ENCODE data around the gene CYSTM1. TPM values are rescaled to one million over a fixed set of nuclear protein-coding genes. Genes with fewer than 3 reads are reported as not detected.
A peak's percentile ranks its signal among the peaks of the same experiment; 100 is the strongest.

The CYSTM1 gene
- total and polyA plus RNA-seq, 4 experiments from 2014 or later: 5.0 to 21.1 (median 9.5) TPM

DNA sequence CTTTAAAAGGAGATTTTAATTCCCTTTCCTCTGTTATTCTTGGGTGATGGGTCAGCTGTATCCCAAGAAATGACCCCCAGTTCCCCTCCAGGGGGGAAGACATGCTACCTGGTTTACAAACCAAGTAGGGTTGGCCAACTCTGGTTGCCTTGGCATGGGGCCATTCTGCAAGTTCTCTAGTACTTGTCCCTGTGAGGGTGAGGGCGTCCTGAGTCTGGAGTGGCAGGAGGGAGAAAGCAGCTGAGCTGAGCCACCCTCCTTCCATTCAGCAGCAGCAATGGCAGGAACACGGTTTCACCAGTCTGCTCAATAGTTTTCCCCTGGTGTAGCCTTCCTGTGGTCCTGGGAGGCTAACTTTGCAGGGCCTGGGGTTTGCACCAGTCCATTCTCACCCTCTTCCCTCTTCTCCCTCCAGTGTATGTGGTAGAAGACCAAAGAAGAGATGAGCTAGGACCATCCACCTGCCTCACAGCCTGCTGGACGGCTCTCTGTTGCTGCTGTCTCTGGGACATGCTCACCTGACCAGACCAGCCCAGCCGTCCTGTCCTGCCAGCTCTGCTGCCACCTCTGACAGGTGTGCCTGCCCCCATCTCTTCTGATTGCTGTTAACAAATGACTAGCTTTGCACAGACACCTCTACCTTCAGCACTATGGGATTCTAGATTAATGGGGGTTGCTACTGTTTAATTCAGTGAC, 68.0 kb downstream of the CYSTM1 start:
- Mint-ChIP-seq H3K4me3 (no peak overlapping the region), H3K9me3 (no peaks in the 10 kb centered on the region), H3K27me3 (no peaks in the 10 kb centered on the region), H3K4me1 (peaks cover 9 to 18% (median 11%) of the 10 kb centered on the region in 4 donors), H3K27ac (no peak overlapping the region), H3K36me3 (peaks cover 5 to 14% of the 10 kb centered on the region in 2 donors)
- Histone ChIP-seq H3K27me3 (ENCODE audit: insufficient read depth, low read length) (no peaks in the 10 kb centered on the region), H3K4me1 (ENCODE audit: insufficient read depth, low read length) (peaks cover 10% of the 10 kb centered on the region), H3K36me3 (ENCODE audit: insufficient read depth, low read length) (peaks cover 7% of the 10 kb centered on the region), H3K9me3 (ENCODE audit: control insufficient read depth in 1 of 2, low read length in 2 of 2) (no peaks in the 10 kb centered on the region), H3K27ac (ENCODE audit: low read depth, low read length) (no peak overlapping the region), H3K4me3 (ENCODE audit: low read length in 2 of 2) (no peak overlapping the region)
- CTCF ChIA-PET (ENCODE audit: partially characterized antibody): interaction anchor here (0.6 to 17.3 kb wide), 19 partner anchors 11 to 1839 kb away, joined by 3 to 518 read pairs (median 8); partner anchors contain the start of genes HBEGF and PFDN1
- DNase-seq: no peak
- intact Hi-C loops (cut with micrococcal nuclease): no loop called here
- POLR2A ChIA-PET (ENCODE audit: partially characterized antibody): interaction anchor here (1.1 kb wide), 1 partner anchor 60 kb away, joined by 3 read pairs; no protein-coding TSS in a partner anchor

DNA sequence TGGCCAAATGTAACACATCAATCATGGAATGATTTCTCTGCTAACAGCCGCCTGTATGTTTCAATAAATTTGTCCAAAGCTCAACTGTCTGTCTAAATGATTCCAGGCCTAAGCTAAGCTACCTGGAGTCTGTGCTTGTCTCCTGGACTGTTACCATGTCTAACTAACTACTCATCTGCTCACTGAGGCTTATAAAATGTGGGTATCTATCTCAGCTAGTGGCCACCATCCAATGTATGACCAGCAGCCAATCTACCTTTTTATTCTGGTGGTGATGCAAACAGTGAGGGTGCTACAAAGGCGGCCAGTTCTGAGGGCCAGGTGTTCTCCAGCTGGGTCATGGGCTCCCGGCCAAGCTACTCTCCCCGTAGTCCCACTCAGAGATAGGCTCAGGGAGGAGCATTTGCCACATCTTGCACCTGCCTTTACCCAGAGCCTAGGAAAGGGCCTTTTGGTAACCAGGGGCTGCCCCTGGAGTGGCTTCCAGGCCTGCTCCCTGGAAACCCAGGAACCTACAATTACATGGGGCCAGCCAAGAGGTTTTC, 68.8 kb downstream of the CYSTM1 start:
- intact Hi-C loops (cut with micrococcal nuclease): loop anchor here (1.0 to 2.0 kb wide), 3 partner anchors 108 to 477 kb away; no protein-coding TSS in a partner anchor
- no peak overlapping the region for H3K27ac ChIP-seq (ENCODE audit: low read depth, low read length)
- H3K9me3 Mint-ChIP-seq: no peaks in the 10 kb centered on the region
- H3K9me3 ChIP-seq (ENCODE audit: control insufficient read depth in 1 of 2, low read length in 2 of 2): no peaks in the 10 kb centered on the region
- H3K27ac Mint-ChIP-seq: no peak overlapping the region
- peaks cover 7% of the 10 kb centered on the region for H3K36me3 ChIP-seq (ENCODE audit: insufficient read depth, low read length)
- POLR2A ChIA-PET (ENCODE audit: partially characterized antibody): interaction anchor here (0.7 to 1.1 kb wide), 3 partner anchors 9 to 109 kb away, joined by 3 to 4 read pairs (median 3); no protein-coding TSS in a partner anchor
- peaks cover 5 to 14% of the 10 kb centered on the region in 2 donors for H3K36me3 Mint-ChIP-seq
- peaks cover 9 to 18% (median 11%) of the 10 kb centered on the region in 4 donors for H3K4me1 Mint-ChIP-seq
- peaks cover 10% of the 10 kb centered on the region for H3K4me1 ChIP-seq (ENCODE audit: insufficient read depth, low read length)
- CTCF ChIA-PET (ENCODE audit: partially characterized antibody): interaction anchor here (0.6 to 17.3 kb wide), 34 partner anchors 7 to 1840 kb away, joined by 3 to 518 read pairs (median 4); partner anchors contain the start of genes CYSTM1, HBEGF and PFDN1
- no peak overlapping the region for H3K4me3 ChIP-seq (ENCODE audit: low read length in 2 of 2)
- no peaks in the 10 kb centered on the region for H3K27me3 Mint-ChIP-seq
- DNase-seq: no peak
- no peak overlapping the region for H3K4me3 Mint-ChIP-seq
- no peaks in the 10 kb centered on the region for H3K27me3 ChIP-seq (ENCODE audit: insufficient read depth, low read length)

DNA sequence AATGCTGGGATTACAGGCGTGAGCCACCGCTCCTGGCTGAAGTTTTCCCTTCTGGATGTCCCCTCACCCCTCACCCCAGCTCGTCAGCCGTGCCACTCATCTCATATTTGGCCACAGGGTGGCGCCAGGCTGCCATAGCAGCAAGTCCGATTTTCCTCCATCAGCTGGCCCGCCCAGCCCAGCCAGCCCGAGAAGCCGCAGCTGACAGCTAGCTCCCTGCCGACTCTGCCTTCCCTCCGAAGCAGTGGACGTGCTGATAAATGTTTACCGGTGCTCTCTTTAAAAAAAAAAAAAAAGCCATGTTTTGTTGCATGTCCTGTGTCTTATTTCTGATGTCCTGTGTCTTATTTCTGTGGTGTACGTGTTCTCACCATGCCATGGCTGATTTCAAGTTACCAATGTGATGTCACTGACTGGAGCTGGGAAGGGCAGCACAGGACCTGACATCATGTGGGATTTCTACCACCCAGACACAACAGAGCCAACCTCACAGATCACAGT, 69.6 kb downstream of the CYSTM1 start:
- peaks cover 12 to 23% (median 15%) of the 10 kb centered on the region in 4 donors for H3K4me1 Mint-ChIP-seq
- H3K27ac Mint-ChIP-seq: peak overlapping the region in 6 of 7 donors; percentile 62 to 88 (median 68)
- Histone ChIP-seq H3K27ac (ENCODE audit: low read depth, low read length) (no peak overlapping the region), H3K9me3 (ENCODE audit: control insufficient read depth in 1 of 2, low read length in 2 of 2) (no peaks in the 10 kb centered on the region), H3K4me3 (ENCODE audit: low read length in 2 of 2) (no peak overlapping the region), H3K4me1 (ENCODE audit: insufficient read depth, low read length) (peaks cover 17% of the 10 kb centered on the region), H3K27me3 (ENCODE audit: insufficient read depth, low read length) (no peaks in the 10 kb centered on the region), H3K36me3 (ENCODE audit: insufficient read depth, low read length) (peaks cover 7% of the 10 kb centered on the region)
- no peaks in the 10 kb centered on the region for H3K9me3 Mint-ChIP-seq
- peaks cover 5 to 14% of the 10 kb centered on the region in 2 donors for H3K36me3 Mint-ChIP-seq
- H3K27me3 Mint-ChIP-seq: no peaks in the 10 kb centered on the region
- peak overlapping the region in 3 of 8 donors; percentile 36 to 57 (median 54) for H3K4me3 Mint-ChIP-seq
- ChIA-PET CTCF (ENCODE audit: partially characterized antibody) (interaction anchor here (0.7 to 17.3 kb wide), 34 partner anchors 8 to 478 kb away, joined by 3 to 518 read pairs (median 4); partner anchors contain the start of genes CYSTM1, HBEGF and PFDN1), POLR2A (ENCODE audit: partially characterized antibody) (interaction anchor here (0.6 to 1.2 kb wide), 6 partner anchors 8 to 163 kb away, joined by 3 to 4 read pairs (median 3); no protein-coding TSS in a partner anchor)
- intact Hi-C loops (cut with micrococcal nuclease): loop anchor here (1.0 to 2.0 kb wide), 3 partner anchors 107 to 476 kb away; no protein-coding TSS in a partner anchor
- DNase-seq: peak; percentile 67 to 82 (median 78)

DNA sequence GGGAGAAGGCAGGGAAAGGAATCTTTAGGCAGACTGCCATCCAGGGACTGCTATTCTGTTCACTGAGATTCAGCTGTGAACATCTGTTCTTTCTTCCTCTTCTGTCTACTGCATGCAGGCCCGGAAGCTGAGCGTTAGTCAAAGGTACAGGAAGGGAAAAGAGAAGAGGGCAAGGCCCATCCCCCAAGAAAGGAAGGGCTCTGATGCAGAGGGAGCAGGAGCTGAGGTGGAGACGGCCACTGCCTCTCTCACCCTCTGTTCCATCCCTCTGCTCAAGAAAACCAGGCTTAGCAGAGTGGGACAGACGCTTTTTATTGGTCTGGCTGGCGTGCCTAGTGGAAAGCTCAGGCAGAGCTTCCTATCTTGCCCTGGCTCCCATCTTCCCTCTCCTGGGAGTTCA, 70.4 kb downstream of the CYSTM1 start:
- peaks cover 7% of the 10 kb centered on the region for H3K36me3 ChIP-seq (ENCODE audit: insufficient read depth, low read length)
- H3K9me3 ChIP-seq (ENCODE audit: control insufficient read depth in 1 of 2, low read length in 2 of 2): no peaks in the 10 kb centered on the region
- H3K27me3 Mint-ChIP-seq: no peaks in the 10 kb centered on the region
- no peaks in the 10 kb centered on the region for H3K9me3 Mint-ChIP-seq
- no peak overlapping the region for H3K4me3 ChIP-seq (ENCODE audit: low read length in 2 of 2)
- peaks cover 9 to 14% of the 10 kb centered on the region in 2 donors for H3K36me3 Mint-ChIP-seq
- ChIA-PET POLR2A (ENCODE audit: partially characterized antibody) (interaction anchor here (0.8 to 1.2 kb wide), 2 partner anchors 15 to 106 kb away, joined by 3 read pairs; no protein-coding TSS in a partner anchor), CTCF (ENCODE audit: partially characterized antibody) (interaction anchor here (0.6 to 17.3 kb wide), 17 partner anchors 9 to 474 kb away, joined by 3 to 518 read pairs (median 5); partner anchors contain the start of genes HBEGF and PFDN1)
- intact Hi-C loops (cut with micrococcal nuclease): loop anchor here (2.0 kb wide), 1 partner anchor 475 kb away; no protein-coding TSS in a partner anchor
- no peak overlapping the region for H3K27ac ChIP-seq (ENCODE audit: low read depth, low read length)
- peak overlapping the region in 5 of 7 donors; percentile 67 to 88 (median 86) for H3K27ac Mint-ChIP-seq
- H3K4me3 Mint-ChIP-seq: no peak overlapping the region
- H3K27me3 ChIP-seq (ENCODE audit: insufficient read depth, low read length): no peaks in the 10 kb centered on the region
- H3K4me1 ChIP-seq (ENCODE audit: insufficient read depth, low read length): peaks cover 24% of the 10 kb centered on the region
- no peak for DNase-seq
- peaks cover 16 to 31% (median 21%) of the 10 kb centered on the region in 4 donors for H3K4me1 Mint-ChIP-seq

DNA sequence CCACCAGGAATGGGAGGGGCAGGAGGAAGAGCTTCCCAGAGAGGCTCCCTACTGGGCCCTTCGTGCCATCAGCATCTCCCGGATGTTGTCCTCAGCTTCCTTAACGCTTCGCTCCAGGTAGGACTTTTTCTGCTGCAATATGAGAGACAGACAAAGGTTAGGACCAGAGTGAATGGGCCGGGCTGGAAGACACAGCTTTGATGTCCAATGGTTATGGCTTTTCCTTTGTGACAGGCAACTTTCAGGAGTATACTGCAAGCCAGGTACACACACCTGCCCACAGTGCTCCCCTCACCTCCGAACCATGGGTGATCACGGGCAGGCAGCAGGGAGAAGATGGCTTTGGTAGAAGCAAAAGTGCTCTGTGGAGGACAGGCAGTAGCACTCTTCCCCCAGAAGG, 70.9 kb downstream of the CYSTM1 start:
- Mint-ChIP-seq H3K27ac (peak overlapping the region in 6 of 7 donors; percentile 22 to 82 (median 56)), H3K36me3 (peaks cover 12 to 14% of the 10 kb centered on the region in 2 donors), H3K4me1 (peaks cover 16 to 35% (median 24%) of the 10 kb centered on the region in 4 donors), H3K4me3 (no peak overlapping the region), H3K9me3 (no peaks in the 10 kb centered on the region), H3K27me3 (no peaks in the 10 kb centered on the region)
- no peaks in the 10 kb centered on the region for H3K9me3 ChIP-seq (ENCODE audit: control insufficient read depth in 1 of 2, low read length in 2 of 2)
- intact Hi-C loops (cut with micrococcal nuclease): loop anchor here (2.0 kb wide), 1 partner anchor 475 kb away; no protein-coding TSS in a partner anchor
- ChIA-PET CTCF (ENCODE audit: partially characterized antibody) (interaction anchor here (0.6 to 17.3 kb wide), 10 partner anchors 11 to 473 kb away, joined by 3 to 518 read pairs (median 10); partner anchors contain the start of genes HBEGF and PFDN1), POLR2A (ENCODE audit: partially characterized antibody) (no interaction called here)
- H3K27me3 ChIP-seq (ENCODE audit: insufficient read depth, low read length): no peaks in the 10 kb centered on the region
- peaks cover 30% of the 10 kb centered on the region for H3K4me1 ChIP-seq (ENCODE audit: insufficient read depth, low read length)
- H3K27ac ChIP-seq (ENCODE audit: low read depth, low read length): no peak overlapping the region
- no peak for DNase-seq
- no peak overlapping the region for H3K4me3 ChIP-seq (ENCODE audit: low read length in 2 of 2)
- H3K36me3 ChIP-seq (ENCODE audit: insufficient read depth, low read length): peaks cover 7% of the 10 kb centered on the region

DNA sequence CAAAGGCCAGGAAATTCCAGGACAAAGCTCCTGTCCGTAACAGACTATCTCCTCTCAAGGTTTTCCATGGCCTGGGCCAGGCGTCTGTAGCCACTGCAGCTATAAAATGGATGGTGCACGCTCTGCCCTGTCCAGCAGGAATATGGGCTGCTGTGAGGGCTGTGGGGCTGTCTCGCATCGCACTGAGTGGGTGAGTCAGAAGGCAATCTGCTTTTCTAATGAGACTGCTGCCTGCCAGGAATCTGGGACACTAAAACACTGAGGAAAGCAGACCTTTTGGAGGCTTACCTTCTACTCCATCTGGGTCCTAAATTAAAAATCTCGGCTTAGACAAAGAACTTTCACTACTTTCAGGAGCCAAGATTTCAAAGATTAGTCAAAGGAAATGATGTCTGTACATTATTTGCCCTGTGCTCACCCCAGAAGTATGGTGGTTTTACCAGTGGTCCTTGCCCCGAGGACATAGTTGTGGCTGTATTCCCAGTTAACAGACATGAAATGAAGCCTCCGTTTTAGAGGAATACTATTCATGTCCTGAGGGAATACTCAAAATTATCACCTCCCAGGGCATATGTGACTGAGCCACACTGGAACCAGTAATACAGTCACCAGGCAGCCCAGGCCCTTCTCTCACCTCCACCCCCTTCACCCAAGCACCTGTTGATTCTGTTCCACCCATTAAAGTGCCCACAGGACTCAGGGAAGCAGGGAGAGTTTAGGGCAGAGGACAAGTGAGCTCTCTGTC, 71.6 kb downstream of the CYSTM1 start:
- Histone ChIP-seq H3K27ac (ENCODE audit: low read depth, low read length) (no peak overlapping the region), H3K36me3 (ENCODE audit: insufficient read depth, low read length) (peaks cover 7% of the 10 kb centered on the region), H3K9me3 (ENCODE audit: control insufficient read depth in 1 of 2, low read length in 2 of 2) (no peaks in the 10 kb centered on the region), H3K4me3 (ENCODE audit: low read length in 2 of 2) (no peak overlapping the region), H3K4me1 (ENCODE audit: insufficient read depth, low read length) (peaks cover 36% of the 10 kb centered on the region), H3K27me3 (ENCODE audit: insufficient read depth, low read length) (no peaks in the 10 kb centered on the region)
- ChIA-PET CTCF (ENCODE audit: partially characterized antibody) (interaction anchor here (0.7 to 17.3 kb wide), 9 partner anchors 9 to 117 kb away, joined by 3 to 518 read pairs (median 4); partner anchors contain the start of gene HBEGF), POLR2A (ENCODE audit: partially characterized antibody) (no interaction called here)
- H3K27me3 Mint-ChIP-seq: no peaks in the 10 kb centered on the region
- H3K4me1 Mint-ChIP-seq: peaks cover 20 to 40% (median 26%) of the 10 kb centered on the region in 4 donors
- DNase-seq: no peak
- no peak overlapping the region for H3K4me3 Mint-ChIP-seq
- intact Hi-C loops (cut with micrococcal nuclease): no loop called here
- no peaks in the 10 kb centered on the region for H3K9me3 Mint-ChIP-seq
- H3K36me3 Mint-ChIP-seq: peaks cover 12 to 14% of the 10 kb centered on the region in 2 donors
- H3K27ac Mint-ChIP-seq: peak overlapping the region in 5 of 7 donors; percentile 8 to 77 (median 42)

All from CD4-positive, alpha-beta memory T cell (primary cell).